ENCODE results near the gene HNF1A.

Gene HNF1A

DNA sequence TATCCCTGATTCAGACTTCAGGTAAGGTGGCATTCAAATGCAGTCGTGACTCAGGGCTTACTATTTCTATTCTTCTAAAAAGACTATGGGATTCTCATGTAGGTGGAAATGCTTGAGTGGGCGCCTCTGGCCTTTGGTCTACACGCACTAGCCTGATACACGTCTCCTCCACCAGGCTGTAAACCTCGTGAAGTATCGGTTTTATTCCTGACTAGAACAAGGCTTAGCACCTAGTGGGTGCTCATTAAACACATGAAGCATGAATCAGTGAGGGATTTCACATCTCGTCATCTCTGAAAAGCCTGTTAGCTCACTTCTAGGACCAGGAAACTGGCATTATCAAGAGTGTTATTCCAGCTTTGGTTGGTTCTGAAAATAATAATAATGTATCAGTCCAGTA, 17.7 kb upstream of the HNF1A start:
- peak; percentile 49 for DNase-seq (ENCODE audit: low spot score)
- TF ChIP-seq, protein P1, sequence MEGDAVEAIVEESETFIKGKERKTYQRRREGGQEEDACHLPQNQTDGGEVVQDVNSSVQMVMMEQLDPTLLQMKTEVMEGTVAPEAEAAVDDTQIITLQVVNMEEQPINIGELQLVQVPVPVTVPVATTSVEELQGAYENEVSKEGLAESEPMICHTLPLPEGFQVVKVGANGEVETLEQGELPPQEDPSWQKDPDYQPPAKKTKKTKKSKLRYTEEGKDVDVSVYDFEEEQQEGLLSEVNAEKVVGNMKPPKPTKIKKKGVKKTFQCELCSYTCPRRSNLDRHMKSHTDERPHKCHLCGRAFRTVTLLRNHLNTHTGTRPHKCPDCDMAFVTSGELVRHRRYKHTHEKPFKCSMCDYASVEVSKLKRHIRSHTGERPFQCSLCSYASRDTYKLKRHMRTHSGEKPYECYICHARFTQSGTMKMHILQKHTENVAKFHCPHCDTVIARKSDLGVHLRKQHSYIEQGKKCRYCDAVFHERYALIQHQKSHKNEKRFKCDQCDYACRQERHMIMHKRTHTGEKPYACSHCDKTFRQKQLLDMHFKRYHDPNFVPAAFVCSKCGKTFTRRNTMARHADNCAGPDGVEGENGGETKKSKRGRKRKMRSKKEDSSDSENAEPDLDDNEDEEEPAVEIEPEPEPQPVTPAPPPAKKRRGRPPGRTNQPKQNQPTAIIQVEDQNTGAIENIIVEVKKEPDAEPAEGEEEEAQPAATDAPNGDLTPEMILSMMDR (IDR thresholded peaks at IDR 0.05; ENCODE audit: extremely low read depth, missing control alignments) = no peak

DNA sequence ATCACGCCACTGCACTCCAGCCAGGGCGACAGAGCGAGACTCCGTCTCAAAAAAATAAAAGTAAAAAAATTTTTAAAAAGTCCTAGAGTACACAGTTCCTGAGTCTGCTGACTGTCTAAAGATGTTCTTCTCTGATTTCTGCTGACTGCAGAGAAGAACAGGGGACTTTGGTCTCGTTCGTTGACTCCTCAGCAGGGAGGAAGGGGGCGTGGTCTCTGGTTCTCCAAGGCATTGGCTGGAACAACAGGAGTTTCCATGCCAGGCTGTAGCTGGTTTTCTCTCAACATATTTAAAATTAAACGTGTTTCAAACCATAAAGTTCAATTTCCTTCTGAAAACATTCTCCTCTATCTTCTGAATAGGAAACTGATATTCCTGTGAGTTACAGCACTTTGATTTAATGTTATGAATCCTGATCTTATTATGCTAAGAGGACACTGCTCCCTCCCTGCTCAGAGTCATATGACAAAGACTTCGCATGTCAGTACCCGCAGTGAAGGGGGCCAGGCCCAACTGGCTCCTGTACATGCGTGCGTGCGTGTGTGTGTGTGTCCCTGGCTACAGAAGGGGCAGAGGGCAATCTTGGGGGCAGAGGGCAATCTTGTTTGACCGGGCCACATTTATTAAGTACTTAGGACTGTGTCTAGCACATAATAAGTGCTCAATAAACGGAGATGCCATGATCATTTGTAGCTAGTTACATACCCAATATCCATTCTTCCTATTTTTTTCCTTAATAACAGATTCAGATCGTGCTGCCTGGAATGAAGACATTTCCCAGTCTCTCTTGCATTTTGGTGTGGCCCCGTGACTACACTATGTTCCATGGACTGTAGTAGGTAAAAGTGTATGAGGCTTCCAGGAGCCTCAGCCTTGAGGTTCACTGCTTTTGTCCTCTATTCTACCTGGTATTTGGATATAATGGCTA, 16.5 kb upstream of the HNF1A start:
- DNase-seq (ENCODE audit: low spot score) = no peak

DNA sequence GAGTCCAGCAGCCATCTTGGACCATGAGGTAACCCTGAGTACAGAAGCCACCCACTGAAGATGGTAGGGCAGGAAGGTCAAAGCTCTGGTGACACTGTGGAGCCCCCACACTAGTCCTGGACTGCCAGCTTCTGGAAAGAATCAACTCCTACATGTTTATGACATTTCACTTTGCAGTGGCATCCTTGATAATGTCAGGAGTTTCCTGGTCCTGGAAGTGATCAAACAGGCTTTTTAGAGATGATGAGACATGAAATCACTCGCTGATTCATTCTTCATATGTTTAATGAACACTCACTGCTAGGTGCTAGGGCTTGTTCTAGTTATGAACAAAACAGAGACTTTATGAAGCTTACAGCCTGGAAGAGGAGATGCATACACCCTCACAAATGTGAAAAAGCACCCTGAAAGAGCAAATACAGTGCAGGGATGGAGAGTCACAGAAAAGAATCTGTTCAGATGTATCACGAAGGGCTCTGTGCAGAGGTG, 15.8 kb upstream of the HNF1A start:
- DNase-seq (ENCODE audit: low spot score) = no peak
- TF ChIP-seq, protein P1 (IDR thresholded peaks at IDR 0.05; ENCODE audit: extremely low read depth, missing control alignments) = no peak

More for the DNA sequence above, 16.5 kb upstream of the HNF1A start:
- TF ChIP-seq, protein P1 (IDR thresholded peaks at IDR 0.05; ENCODE audit: extremely low read depth, missing control alignments) = no peak

DNA sequence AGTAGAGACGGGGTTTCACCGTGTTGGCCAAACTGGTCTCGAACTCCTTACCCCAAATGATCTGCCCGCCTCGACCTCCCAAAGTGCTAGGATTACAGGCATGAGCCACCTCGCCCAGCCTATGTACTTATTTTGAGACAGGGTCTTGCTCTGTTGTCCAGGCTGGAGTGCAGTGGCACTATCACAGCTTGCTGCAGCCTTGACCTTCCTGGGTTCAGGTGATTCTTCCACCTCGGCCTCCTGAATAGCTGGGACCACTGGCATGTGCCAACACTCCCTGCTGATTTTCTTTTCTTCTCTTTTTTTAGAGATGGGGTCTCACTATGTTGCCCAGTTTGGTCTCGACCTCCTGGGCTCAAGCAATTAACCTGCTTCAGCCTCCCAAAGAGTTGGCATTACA, 14.0 kb upstream of the HNF1A start:
- no peak for DNase-seq (ENCODE audit: low spot score)
- TF ChIP-seq, protein P1 (IDR thresholded peaks at IDR 0.05; ENCODE audit: extremely low read depth, missing control alignments) = no peak

DNA sequence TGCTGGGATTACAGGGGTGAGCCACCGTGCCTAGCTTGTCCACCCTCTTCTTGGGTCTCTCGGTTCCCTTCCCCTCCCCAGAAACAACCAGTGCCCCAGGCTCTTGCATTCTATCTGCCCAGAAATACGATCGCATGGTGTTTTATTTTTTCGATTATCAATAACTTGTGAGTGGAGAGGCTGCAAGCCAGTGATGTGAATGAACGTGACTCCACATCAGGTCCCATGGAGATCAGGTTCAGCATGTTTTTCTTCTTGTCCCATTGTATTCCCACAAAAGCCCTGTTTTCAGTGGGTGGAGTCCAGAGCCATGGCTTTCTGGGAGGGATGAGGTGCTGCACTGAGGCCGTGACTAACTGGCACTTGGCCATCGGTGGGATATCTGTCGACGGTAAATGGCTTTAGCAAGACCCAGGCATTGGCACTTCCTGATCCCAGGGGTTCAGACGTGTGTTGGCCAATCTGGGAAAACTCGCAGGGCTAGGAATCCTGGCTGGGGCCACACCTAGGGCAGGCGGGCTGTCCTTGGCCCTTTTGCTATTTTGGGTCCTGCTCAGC, 12.7 kb upstream of the HNF1A start:
- DNase-seq (ENCODE audit: low spot score) = no peak
- TF ChIP-seq, protein P1 (IDR thresholded peaks at IDR 0.05; ENCODE audit: extremely low read depth, missing control alignments) = no peak

DNA sequence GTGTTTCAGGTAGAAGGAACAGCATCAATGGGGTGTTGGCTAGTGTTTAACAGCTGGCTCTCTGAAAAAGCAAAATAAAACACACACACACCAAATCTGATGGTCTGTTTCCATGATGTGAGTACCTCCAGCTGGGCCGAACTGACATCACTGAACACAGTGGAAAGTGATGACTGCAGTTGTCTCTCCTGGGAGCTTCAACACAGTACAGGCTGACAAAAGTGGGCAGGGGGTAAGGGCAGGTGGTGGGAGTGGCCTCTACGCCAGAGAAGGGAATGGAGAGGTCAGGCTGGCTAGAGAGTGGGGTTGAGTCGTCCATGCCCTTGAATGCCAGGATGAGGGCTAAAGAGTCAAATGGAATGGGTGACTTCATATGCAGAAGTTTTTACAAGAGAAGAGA, 8.0 kb upstream of the HNF1A start:
- no peak for DNase-seq (ENCODE audit: low spot score)
- TF ChIP-seq, protein P1 (IDR thresholded peaks at IDR 0.05; ENCODE audit: extremely low read depth, missing control alignments) = no peak
